Cardiac fibroblast (primary cell): ENCODE results near the gene TP73.

Experiments
- DNase-seq, 2 donors: peaks; one replicate each; pipeline versions ENCODE4 v3.0.0 to v3.0.0-alpha.2; 2010; ENCODE audit warnings: low read depth in 2 of 2
- H3K4me3 ChIP-seq, 2 donors: replicated peaks in 1 of 2; 1 replicate in 1 of 2; 2 replicates in 1 of 2; pipeline ENCODE4 v1.5.1; 2011; ENCODE audit warnings: low read depth in 2 of 2, low read length in 2 of 2, mild to moderate bottlenecking in 2 of 2, moderate library complexity in 1 of 2
- TF ChIP-seq, protein P1 (sequence below): IDR thresholded peaks from one replicate; pipeline ENCODE4 v1.5.1; 2011; ENCODE audit warnings: low read depth, mild to moderate bottlenecking, low read length, inconsistent platforms

Gene TP73

DNA sequence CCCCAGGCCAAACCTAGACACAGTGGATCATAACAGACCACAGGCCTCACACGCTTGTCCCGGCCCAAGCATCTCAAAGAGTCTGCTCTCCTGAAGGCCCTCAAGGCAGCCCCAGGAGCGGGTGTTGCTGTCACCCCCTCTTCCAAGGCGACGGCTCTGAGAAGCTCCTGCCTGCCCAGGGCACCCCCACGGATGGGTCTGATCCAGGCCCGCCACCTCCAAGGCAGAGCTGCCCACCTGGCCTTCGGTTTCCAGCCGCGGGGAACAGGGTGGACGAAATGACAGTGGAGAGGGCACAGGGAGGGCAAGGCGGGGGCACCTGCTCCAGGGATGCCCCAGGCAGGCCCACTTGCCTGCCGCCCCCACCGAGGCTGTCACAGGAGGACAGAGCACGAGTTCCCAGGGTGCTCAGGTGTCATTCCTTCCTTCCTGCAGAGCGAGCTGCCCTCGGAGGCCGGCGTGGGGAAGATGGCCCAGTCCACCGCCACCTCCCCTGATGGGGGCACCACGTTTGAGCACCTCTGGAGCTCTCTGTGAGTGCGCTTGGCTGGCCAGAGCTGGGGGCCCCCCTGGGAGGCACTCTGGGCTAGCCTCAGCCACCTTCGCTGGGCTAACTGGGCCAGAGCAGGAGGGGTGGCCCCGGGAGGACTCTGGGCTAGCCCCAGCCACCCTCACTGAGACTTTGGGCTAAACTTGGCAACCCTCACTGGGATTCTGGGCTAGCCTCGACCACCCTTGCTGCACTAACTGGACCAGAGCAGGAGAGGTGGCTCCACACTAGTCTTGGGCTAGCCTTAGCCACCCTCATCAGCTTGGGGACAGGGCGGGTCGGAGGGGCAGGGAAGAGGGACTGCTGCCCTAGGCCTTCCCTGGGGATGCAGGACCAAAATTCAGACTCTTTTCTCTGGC lies 29.8 kb downstream of the TP73 start:
- TF ChIP-seq, protein P1, sequence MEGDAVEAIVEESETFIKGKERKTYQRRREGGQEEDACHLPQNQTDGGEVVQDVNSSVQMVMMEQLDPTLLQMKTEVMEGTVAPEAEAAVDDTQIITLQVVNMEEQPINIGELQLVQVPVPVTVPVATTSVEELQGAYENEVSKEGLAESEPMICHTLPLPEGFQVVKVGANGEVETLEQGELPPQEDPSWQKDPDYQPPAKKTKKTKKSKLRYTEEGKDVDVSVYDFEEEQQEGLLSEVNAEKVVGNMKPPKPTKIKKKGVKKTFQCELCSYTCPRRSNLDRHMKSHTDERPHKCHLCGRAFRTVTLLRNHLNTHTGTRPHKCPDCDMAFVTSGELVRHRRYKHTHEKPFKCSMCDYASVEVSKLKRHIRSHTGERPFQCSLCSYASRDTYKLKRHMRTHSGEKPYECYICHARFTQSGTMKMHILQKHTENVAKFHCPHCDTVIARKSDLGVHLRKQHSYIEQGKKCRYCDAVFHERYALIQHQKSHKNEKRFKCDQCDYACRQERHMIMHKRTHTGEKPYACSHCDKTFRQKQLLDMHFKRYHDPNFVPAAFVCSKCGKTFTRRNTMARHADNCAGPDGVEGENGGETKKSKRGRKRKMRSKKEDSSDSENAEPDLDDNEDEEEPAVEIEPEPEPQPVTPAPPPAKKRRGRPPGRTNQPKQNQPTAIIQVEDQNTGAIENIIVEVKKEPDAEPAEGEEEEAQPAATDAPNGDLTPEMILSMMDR = no peak
- no peak for DNase-seq
- H3K4me3 ChIP-seq = no peak overlapping the region

DNA sequence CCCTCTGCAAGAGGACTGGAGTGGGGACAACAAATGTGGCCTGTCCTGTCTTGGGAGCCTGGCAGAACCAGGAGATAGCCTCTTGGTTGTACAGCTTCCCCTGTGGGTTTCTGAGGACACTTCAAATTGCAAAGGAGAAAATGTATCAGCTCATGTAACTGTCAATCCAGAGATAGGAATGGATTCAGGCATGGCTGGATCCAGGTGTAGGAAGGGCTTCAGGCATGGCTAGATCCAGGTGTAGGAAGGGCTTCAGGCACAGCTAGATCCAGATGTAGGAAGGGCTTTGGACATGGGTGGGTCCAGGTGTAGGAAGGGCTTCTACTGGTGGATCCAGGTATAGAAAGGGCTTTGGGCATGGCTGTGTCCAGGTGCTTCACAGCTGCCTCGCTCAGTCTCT lies 30.9 kb downstream of the TP73 start:
- TF ChIP-seq, protein P1 = no peak
- H3K4me3 ChIP-seq = no peak overlapping the region
- no peak for DNase-seq

DNA sequence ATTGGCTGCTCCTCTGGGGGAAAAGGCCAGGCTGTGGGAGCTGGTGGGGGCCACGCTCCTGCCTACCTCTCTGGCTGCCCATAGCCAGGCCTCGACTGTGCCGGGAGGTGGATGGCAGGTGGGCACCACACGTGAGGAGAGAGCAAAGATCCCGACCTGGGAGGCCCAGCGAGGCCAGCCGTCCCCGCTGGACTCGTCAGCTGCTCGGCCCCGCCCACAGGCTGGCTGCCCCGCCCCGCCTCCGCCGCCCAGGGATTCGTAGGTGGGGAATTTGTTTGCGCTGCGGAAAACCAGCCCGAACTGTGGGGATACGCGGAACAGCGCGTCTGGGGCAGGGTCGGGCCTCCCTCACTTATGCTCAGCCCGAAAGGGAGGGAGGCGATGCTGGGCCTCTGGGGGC lies 31.7 kb downstream of the TP73 start:
- no peak for DNase-seq
- H3K4me3 ChIP-seq = no peak overlapping the region
- TF ChIP-seq, protein P1 = no peak

DNA sequence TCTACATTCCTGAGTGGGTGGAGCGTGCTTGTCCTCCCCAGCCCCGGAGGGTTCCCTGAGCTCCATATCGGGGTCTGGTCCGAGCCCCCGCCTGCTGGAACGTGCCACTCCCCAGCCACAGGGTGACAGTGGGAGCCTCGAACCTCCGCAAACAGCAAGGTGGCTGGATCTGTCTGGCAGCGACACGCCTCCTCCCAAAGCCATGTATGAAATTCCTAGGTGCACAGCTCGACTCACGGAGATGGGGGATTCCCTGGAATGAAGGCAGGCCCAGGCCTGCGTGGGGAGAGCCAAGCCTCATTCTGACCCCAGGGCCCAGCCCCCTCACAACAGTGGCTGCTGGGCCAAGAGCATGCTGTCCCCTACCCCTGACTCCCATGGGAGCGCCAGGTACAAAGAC lies 32.9 kb downstream of the TP73 start:
- TF ChIP-seq, protein P1 = no peak
- no peak for DNase-seq
- H3K4me3 ChIP-seq = no peak overlapping the region

DNA sequence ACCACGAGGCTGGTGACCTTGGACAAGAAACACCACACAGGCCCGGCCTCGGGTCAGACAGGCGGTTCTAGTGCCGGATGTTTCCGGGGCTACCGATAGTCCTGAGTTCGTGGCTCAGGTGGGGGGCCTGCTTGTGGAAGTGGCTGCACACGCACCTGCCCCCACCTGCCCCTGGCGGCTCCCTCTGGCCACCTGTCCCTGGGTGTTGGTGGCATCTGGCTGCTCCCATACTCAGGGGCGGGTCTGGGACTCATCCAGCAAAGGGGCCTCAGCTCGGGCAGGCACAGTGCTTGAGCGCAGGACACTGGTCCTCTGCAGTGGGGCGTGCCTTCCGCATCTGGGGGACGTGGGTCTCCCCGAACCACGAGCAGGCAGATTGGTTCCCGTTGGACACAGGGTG lies 33.6 kb downstream of the TP73 start:
- H3K4me3 ChIP-seq = no peak overlapping the region
- TF ChIP-seq, protein P1 = no peak
- DNase-seq = no peak

DNA sequence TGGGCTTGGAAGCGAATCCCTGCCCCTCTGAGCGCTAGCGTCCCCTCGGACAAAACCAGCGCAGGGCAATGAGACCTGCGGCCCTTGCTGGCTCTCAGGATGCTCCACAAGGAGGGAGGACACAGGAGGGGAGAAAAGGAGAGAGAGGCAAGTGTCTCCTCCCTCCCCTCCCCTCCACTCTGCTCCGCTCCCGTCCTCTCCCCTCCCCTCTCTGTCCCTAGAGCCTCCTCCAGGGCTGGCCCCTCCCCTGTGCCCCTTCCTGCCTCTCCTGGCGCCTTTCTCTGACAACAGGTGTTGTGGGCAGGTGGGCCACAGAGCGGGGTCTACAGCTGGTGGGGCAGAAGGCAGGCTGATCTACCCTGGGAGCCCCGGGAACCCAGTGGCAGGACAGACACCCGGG lies 35.2 kb downstream of the TP73 start:
- DNase-seq = no peak
- TF ChIP-seq, protein P1 = no peak

More for the DNA sequence above, 35.2 kb downstream of the TP73 start:
- no peak overlapping the region for H3K4me3 ChIP-seq
